Measurements from ENCODE around the gene GAREM1.
"Not testable (repeated sequence)": the region's sequence is repeated elsewhere in the genome, so short reads cannot be mapped to it uniquely, and the experiment has no call there.

GAREM1 gene

DNA sequence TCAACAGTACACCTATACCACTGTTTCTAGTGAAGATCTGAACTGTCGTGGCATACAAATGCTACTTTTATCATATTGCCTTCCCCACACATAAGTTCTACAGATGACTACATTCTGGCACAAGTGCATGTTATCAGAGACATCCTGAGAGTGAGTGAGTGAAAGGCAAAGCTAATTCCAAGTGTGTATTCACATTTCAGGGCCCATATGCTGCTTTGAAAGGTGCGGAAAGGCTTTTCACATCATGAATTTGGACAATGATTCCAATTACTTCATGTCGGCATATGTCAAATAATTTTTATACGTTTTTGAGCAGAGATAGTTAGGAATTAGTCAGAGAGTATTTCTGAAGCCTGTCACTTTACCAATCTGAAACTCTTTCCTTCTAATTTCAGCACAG lies 101.7 kb downstream of the GAREM1 start:
- DNase-seq (ENCODE audit: low spot score) = no peak

DNA sequence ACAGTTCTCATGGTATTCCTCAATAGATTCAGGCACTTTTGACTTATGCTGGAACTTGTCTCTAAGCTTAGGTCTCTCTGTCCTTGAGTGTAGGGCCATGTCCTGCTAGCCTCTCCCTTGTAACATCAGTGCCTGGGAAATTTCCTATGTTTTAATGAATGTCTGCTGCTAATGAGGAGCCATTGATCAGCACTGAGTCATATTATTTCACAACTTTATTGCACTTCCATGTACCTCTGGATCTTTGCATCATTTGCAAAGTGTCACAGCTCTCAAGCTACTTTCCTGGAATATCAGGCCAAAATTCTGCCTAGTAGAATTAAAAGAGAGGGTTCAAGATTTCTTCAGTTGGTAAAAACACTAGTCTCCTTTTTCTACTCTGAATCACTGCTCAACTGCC lies 102.5 kb downstream of the GAREM1 start:
- no peak for DNase-seq (ENCODE audit: low spot score)

DNA sequence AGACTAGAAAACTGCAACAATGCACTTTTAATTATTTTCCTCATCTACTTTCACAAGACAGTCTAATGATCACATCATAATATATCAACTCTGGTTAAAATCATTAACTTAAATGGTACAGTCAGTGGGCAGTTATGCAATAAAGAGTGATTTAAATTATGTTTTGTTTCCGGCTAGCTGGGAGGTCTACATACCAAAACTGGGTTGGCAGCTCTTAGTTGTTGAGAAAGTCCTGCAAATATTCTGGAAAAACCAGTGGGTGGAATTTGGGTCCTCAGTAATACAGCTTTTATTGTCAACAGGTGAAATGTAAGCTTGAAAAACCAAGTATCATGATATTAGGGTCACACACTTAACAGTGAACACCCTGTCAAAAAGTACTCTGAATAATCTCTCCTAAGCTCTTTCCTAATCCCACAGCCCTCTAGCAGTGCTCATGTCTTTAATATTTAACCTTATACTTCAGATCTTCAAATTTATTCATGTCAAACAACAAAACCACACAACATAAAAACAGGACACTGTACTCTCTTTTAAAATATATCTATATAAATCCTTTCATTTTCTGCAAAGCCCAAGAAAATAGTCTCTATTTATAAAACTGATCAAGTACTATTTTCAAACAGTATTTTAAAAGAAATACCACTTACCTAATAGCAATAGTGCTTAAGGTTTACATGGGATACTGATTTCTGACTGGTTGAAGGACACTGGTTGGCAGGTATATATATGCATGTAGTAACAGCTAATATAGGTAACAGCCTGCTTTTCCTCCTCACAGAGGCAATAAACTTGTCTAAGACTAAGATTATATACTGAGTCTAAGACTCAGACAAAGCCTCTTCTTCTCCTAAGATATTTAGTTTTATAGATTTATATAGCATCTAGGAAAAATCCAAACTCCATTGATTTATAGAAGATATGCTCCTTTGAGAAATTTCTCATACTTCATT lies 103.8 kb downstream of the GAREM1 start:
- no peak for DNase-seq (ENCODE audit: low spot score)

DNA sequence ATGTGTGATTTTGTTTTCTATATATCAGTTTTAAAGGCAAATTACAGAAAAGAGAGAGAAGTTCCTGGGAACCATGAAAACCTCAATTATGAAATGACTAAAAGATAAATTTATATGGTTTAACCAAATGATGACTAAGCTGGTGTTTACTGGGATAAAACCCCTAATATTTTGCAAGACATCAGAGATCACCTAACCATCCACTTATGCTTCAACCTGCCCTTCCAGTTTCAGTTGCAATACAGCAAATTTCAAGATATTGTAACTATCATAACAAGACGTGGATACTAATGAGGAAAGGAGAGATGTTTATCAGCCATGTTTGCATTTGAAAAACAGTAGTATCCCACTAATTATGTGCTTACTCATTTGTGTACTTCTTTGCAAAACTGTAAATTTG lies 108.2 kb downstream of the GAREM1 start:
- DNase-seq (ENCODE audit: low spot score) = no peak

DNA sequence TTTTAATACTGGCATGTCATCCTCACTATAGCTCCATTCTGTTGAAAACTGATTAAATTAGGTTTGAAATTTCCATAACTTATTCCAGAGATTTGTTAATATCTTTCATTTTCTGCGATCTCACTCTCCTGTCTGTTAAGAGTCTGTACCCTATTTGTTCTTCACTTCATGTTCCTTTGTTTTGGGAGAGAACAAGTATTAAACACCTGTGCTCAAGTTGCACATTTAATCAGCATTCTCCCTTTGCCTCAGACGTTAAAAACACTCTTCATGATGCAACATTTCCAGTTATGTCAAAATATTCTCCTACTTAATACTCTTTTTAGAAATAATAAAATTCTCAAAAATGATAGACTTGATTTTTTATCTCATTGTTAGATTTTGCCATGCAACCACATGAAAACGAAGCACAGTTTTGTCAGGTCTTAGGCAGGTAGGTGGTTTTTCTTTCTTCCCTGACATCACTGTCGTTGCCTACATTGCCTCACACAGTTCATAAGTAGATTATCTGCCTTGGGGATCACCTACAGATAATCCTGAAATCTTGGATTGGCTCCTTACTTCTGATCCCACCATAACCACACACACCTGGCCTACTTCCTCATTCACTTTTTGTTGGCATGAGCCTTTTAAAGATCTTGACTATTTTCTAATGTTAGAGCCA lies 109.9 kb downstream of the GAREM1 start:
- DNase-seq (ENCODE audit: low spot score) = no peak

DNA sequence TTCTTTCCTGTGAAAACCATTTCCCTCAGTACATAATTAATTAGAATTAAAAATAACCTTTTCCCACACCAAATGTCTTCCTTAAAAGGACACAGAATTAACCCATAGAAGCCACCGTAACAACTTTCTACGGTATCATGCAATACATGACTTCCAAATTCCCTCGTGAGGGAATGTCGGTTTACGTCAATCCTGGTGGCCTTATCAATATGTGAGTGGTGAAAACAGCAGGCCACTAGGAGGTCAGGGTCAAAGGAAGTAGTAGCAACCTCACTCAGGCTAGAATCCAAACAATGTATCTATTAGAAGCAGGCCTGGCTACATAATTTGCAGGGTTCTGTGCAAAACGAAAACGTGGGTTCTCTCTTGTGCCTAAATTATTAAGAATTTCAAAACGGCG lies 112.2 kb downstream of the GAREM1 start:
- DNase-seq (ENCODE audit: low spot score) = no peak

DNA sequence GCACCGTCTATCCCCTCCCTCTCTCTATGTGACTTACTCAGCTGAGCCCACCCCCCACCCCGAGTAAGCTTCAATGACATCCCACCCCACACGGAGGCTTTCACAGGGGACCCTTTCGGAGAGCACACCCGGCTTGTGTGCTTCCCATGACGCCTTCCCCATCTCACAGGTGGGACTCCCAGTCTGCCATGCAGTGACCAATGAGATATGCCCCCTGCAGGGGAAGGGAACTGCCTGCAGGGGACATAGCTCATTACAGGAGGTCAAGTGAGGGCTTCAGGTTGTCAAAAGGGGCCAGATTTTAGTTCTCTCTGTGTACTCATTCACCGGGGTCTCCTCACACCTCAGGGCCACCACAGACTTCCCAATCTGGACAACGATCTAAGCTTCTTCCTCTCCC lies 112.6 kb downstream of the GAREM1 start:
- no peak for DNase-seq (ENCODE audit: low spot score)

DNA sequence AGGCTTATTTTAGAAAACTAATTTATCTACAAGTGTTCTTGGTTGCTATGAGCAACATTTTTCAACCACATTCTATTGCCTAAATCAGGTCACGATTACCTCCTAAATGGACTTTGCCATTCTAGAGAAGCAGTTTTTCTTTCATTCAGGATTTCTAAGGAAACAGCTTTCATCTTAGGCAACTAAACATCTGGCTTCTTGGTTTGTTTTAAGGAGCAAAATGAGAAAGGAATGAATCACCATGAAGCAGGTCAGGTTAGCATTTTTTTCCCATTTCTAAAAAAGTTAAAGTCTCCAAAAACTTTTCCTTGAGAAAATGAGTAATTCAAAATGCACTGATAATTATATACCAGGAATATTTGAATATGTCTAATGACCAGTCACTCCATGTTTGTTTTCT lies 114.8 kb downstream of the GAREM1 start:
- no peak for DNase-seq (ENCODE audit: low spot score)

DNA sequence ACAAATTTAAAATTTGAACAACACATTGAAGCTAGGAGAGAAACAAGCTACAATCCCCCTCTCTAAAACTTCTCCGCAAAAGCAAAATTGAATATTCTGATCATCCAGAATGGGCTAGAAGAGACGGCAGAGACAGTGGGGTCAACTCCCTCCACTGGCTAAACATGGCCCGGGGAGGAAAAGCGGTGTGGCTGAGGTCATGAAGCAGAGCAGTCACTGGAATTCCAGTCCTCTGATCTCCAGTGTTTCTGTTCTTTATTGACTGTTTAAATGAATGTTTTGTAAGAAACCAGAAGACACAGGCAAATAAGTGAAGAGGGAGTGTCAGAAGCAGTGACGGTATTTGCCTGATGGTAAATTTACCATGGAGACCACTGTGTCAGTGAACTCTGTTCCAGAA lies 116.2 kb downstream of the GAREM1 start:
- no peak for DNase-seq (ENCODE audit: low spot score)

DNA sequence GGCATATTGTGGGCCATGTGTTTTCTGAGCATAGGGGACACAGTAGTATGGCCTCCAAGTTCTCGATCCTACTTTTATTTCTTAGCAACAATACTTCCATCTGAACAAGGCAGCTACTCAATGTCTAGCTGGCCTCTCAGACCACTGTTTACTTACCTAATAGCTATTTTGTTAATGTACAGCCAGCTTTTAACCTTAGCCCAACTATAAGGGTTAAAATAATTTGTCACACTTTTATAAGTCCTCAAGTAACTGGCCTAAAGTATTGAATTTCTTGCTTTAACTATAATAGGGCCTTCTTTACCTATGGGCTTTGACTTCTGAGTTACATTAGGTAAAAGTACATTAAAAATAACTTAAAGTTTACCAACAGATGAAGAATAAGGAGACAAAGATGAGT lies 117.4 kb downstream of the GAREM1 start:
- DNase-seq (ENCODE audit: low spot score) = no peak

DNA sequence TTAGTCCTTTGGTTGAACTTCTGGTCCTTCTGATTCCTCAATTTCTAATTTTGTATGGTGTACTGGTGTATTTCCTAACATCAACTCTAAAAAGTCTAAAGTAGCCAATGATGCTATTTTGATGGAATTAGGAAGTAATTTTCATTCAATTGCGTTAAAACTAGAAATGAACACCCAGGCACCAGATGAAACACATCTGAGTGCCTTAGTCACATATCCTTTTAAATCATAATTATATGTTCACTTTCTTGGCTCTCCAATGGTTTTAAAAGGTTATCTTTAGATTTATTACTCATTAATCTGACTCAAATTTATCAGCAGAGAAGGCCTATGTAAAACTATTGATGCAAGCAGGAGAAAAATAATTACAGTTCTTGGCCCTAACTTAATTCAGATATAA lies 119.7 kb downstream of the GAREM1 start:
- DNase-seq (ENCODE audit: low spot score) = no peak

DNA sequence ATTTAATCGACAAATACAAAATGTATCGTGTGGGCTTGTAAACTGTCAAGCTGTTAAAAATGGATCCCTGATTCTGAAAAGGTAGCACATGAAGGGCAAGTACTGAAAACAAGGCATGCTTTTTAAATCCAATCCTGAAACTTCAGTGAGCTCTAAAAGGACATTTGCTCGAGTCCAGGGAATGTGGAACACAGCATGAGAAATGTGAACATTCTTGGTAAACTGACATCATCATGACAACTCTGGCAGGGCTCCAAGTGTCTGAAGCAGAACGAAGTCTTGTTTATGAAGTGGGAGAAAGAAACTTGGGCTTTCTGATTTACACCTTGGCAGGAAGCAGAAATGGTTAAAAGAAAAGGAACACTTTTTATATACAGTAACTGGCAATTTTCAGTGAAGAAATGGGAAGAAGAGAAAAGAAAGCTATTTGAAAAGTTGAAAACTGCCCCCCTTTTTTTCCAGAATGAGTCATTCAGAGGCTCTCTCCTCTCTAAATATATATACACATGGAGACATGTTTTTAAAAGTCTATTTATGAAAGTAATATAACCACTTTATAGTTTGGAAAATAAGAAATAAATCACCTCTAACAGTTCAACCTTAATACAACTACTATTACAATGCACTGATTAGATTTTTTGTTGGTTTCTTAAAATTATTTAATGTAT lies 120.8 kb downstream of the GAREM1 start:
- DNase-seq (ENCODE audit: low spot score) = no peak

DNA sequence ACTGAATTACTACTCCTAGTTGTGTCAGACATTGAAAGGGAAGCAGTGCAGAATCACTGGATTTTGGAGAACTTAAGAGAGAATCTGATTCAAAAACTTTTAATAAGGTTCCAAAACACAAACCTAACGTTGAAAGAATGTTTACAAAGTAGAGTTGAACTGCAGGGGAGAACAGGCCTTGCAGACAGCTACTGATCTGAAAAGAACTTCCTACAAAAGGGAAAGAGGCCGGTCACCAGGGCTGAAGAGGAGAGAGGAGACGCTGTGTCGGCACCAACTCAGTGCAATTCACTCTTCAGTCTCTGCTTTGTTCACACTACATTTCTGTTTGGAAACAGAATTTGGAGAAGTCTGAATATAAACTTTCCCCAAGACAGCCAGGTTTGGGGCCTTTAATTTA lies 124.0 kb downstream of the GAREM1 start:
- no peak for DNase-seq (ENCODE audit: low spot score)

DNA sequence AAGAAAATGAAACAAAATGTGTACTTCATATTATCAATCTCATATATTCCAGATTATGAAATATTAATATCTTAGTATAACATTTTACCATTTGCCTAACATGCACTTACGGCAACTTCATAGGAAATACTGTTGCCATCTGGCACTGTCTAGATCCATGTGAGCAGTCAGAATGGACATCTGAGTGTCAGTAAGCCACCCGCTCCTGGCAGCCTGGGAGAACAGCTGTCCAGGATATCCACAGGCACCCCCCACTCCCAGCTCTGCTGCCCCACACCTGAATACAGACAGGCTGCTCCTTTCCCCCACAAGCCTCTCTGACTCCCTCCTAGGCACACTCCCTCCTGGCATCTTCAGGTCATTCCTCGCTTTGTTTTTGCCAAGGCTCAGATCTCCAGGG lies 127.0 kb downstream of the GAREM1 start:
- no peak for DNase-seq (ENCODE audit: low spot score)

DNA sequence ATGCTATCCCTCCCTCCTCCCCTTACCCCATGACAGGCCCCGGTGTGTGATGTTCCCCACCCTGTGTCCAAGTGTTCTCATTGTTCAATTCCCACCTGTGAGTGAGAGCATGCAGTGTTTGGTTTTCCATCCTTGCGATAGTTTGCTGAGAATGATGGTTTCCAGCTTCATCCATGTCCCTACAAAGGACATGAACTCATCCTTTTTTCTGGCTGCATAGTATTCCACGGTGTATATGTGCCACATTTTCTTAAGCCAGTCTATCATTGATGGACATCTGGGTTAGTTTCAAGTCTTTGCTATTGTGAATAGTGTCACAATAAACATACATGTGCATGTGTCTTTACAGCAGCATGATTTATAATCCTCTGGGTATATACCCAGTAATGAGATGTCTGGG lies 129.6 kb downstream of the GAREM1 start:
- not testable (repeated sequence) for DNase-seq (ENCODE audit: low spot score)

DNA sequence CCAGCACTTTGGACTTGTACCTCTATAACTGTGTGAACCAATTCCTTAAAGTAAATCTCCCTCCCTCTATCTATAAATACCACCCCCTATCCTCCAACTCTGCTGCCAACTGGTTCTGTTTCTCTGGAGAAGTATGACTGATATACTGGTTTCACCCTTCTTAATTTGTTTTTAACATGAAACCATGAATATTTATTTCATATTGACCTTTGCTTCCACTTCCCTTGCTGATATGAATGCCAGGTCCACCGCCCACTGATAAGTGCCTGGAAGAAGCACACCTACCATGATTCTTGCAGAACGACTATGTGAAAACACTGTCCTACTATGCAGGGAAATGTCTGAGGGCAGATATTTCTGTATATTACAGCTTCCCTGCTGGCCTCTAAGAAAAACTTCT lies 131.6 kb downstream of the GAREM1 start:
- no peak for DNase-seq (ENCODE audit: low spot score)

DNA sequence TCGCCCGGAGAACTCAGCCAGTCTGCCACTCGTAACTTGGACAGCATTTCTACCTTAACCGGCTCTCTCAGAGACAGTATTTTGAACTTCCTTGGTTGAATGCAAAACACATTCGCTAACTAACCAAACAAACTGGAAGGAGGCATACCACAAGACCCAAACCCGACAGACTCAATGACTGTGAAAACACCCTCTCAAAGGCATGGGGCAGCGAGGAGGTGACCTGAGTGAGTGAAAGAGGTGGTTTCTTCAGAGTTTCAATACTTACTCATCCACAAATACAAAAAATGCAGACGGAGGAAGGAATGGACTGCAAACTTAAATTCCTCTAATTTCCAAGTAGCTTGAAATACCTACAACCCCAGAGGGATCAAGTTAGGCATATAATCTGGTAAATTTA lies 132.9 kb downstream of the GAREM1 start:
- DNase-seq (ENCODE audit: low spot score) = no peak

DNA sequence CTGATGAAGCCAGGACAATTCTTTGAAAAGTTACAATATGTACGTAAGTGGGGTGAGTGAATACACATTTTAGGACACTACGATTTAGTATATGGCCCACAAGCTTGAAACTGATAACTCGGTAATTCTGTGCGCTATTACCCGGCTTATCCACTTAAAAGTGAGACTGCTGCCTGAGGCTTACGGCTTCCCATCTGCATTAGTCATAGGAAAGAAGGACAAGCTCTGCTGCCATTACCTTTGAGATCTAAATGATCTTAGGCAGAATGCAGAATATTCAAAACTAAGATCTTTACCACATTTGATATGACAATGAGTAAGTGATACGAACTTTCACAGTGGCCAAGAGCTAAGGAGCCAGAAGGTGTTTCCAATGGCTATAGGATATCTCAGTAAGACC lies 133.3 kb downstream of the GAREM1 start:
- no peak for DNase-seq (ENCODE audit: low spot score)

DNA sequence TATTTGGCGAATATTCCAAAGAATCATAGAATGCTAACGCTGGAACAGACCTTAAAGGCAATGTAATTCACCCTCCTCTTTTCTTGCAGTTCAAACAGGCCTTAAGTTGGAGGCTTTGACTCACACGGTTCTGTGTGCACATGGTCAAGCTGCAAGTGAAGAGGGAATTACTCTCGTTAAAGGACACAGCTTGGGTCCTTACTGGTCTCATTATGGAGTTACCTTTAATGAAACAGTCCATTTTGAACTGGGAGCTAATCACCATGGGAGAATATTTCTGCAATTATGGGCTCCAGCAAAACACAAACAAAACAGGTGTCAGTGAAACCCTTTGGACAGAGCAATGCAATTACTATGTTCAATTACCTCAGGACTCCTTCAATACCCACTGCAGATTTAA lies 135.5 kb downstream of the GAREM1 start:
- DNase-seq (ENCODE audit: low spot score) = no peak

DNA sequence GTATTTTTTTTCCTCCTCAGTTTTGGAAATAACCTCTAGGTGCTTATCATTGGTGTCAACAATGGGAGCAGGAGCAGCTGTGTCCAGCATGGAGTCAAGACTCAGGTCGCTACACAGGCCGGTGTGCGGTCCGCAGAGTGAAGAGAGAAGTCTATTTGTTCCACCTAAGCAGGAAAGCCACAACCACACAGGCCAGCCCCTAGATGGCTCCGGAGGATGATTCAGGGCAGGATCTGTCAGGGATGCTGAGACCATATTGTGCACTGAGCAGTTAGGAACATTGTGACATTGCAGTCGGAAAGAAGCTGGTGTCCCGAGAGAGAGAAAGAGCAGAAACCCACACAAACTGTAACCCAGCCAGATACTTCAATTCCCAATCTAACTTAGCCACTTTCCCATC lies 136.9 kb downstream of the GAREM1 start:
- no peak for DNase-seq (ENCODE audit: low spot score)

DNA sequence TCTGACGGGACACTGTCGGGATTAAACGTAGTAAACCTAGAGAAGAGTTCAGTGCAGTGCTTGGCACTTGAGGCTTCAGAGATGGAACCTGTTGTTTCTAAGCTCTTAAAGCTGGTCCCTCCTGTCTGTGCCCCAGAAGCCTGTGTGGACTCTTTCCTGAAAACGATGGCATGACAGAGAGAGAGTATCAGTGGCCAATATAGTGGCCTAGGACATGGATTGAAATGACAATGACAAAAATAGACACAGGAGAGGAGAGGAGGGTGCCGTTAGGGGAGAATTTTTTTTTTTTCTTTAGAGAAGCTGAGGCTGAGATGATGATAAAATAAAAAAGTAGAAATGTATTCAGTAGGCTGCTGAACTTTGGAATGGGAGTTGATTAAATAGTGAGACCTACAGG lies 138.0 kb downstream of the GAREM1 start:
- no peak for DNase-seq (ENCODE audit: low spot score)

DNA sequence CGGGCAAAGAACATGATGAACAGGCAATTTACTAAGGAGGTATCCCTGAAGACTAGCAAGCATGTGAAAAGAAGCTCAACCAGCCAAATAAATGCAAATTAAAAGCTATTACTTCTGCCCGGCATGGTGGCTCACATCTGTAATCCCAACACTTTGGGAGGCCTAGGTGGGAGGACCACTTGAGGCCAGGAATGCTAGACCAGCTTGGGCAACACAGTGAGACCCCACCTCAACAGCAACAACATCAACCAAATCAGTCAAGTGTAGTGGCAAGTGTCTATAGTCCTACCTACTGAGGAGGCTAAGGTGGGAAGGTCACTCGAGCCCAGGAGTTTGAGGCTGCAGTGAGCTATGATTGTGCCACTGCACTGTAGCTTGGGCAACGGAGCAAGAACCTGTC lies 141.7 kb downstream of the GAREM1 start:
- no peak for DNase-seq (ENCODE audit: low spot score)

DNA sequence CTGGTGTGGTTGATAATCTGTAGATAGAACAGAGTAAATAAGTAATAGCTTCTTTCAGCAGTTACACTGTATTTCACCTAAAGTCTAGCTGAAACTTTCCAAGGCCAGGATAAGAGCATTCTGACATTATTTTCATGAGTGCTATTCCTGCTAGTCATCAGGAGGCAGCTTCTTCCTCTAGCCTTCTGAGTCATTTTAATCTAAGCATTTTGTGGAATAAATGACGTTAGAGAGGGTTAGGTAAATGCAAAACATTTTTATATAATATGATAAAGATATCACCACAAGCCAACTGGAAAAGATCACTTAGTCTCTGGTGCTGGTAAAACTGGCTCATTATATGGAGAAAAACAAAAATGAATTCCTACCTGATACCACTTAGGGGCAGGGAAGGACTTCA lies 142.3 kb downstream of the GAREM1 start:
- no peak for DNase-seq (ENCODE audit: low spot score)
